LNCAP (cell line): ENCODE data around the gene LGALS8.

ENCODE experiments used
- TF ChIP-seq, protein P1 (sequence below): fragments of 450-650 bp; IDR thresholded peaks from 2 replicates; pipeline ENCODE4 v1.5.1; 2017; ENCODE audit warnings: mild to moderate bottlenecking

LGALS8 gene

DNA sequence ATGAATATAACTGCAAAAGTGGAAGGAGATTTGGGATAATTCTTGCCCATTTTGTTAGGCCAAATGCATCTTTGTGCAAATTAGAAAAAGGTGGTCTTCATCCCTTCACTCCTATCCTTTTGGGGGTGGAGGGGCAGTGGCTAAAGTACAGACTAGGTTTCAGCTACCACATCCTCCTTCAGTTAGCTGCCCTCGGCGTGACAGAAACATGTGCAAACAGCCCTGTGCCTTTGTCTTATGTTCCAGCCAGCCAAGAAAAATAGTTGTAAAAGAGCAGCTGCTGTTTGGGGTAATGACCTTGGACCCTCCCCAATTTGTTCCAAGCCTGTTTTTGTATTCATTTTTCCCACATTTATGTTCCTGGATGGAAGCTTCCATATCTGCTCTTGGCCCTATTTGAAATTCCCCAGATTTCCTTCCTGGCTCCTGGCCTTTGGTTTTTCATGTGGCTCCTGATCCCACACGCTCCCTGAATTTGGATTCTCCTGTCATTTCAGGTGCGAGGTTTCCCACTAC is 8.3 kb upstream of the LGALS8 start:
- TF ChIP-seq, protein P1, sequence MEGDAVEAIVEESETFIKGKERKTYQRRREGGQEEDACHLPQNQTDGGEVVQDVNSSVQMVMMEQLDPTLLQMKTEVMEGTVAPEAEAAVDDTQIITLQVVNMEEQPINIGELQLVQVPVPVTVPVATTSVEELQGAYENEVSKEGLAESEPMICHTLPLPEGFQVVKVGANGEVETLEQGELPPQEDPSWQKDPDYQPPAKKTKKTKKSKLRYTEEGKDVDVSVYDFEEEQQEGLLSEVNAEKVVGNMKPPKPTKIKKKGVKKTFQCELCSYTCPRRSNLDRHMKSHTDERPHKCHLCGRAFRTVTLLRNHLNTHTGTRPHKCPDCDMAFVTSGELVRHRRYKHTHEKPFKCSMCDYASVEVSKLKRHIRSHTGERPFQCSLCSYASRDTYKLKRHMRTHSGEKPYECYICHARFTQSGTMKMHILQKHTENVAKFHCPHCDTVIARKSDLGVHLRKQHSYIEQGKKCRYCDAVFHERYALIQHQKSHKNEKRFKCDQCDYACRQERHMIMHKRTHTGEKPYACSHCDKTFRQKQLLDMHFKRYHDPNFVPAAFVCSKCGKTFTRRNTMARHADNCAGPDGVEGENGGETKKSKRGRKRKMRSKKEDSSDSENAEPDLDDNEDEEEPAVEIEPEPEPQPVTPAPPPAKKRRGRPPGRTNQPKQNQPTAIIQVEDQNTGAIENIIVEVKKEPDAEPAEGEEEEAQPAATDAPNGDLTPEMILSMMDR = no peak

- TF ChIP-seq, protein P1 = no peak
These were observed 6.7 kb upstream of the LGALS8 start for GRCh38 chr1:236516929-236517704.

GRCh38 chr1:236518322-236518721 is 5.5 kb upstream of the LGALS8 start:
- TF ChIP-seq, protein P1 = no peak

- TF ChIP-seq, protein P1 = no peak
These were observed 3.3 kb upstream of the LGALS8 start for GRCh38 chr1:236520445-236521005.

GRCh38 chr1:236522937-236523703 is 662 bp upstream of the LGALS8 start:
- TF ChIP-seq, protein P1 = no peak

DNA sequence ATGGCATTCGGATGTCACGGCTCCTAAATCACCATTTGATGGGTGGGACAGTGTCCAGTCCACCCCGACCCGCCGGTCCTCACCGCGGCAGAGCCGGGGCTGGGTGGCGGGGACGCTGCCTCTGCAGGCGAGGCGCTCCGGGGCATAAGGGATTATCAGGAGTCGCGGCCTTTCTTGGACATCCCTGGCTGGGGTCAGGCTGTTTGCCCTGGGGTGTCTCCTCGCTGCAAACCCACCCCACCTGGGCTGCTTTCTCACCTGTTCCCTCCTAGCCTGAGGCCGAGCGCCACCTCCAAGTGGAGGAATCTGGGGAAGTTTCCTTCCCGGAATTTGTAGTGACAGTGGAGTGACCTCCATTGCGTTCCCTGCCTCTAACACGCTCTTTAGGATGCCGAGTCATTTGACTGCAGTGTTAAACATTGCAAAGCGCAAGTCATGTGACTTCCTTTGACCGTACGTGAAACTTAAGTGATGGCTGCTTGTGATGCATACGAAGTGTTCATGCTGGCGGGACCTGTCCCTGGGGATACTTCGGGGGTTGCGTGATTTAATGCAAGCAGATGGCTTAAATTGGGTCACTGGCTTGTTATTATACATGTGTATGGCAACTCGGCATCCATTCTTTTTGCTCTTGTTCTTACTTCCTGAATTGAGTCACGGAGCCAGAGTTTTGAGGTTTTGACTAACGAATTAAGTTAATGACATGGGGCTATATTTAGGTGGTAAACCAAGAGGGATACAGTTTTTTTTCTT is 536 bp downstream of the LGALS8 start:
- TF ChIP-seq, protein P1 = no peak

- TF ChIP-seq, protein P1 = no peak
These were observed 1.1 kb downstream of the LGALS8 start for GRCh38 chr1:236524895-236525184.
